Pancreas (tissue), 10 donors: ENCODE data around the gene DZIP1L. TPM values are rescaled to one million over a fixed set of nuclear protein-coding genes. Genes with fewer than 3 reads are reported as not detected.

Source experiments
- ATAC-seq, 4 donors: fragments of 200-7000 bp; cut with Tn5 transposase; one replicate each; pipeline versions ENCODE4 v1.8.0 to v1.9.1; 2020; ENCODE audit warnings: mild to moderate bottlenecking in 4 of 4, moderate library complexity in 4 of 4
- DNase-seq, 6 donors: peaks; one replicate each; pipeline ENCODE4 v3.0.0-alpha.2; 2020
- FAIRE-seq: peaks from 2 replicates; lab custom pipeline; 2012; peaks lifted over from hg19 to GRCh38; lab: Jason Lieb, UNC
- H3K27ac ChIP-seq, 4 donors: fragments of 200-600 bp; sonication (generic); 1 replicate in 3 of 4; 2 replicates in 1 of 4; pipeline versions ENCODE4 v1.5.0 to v1.8.0; 2020
- H3K27me3 ChIP-seq, 4 donors: fragments of 200-600 bp; one replicate each; pipeline ENCODE4 v1.8.0; 2021
- H3K36me3 ChIP-seq, 3 donors: fragments of 200-600 bp; sonication (generic) in 1 of 3; one replicate each; pipeline versions ENCODE4 v1.5.0 to v1.8.0; 2020 to 2021
- H3K4me1 ChIP-seq, 3 donors: fragments of 200-600 bp; one replicate each; pipeline ENCODE4 v1.8.0; 2021
- H3K4me3 ChIP-seq, 4 donors: fragments of 200-600 bp; sonication (generic) in 2 of 4; one replicate each; pipeline versions ENCODE4 v1.5.0 to v1.8.0; 2020 to 2021
- H3K9me3 ChIP-seq, 4 donors: fragments of 200-600 bp; one replicate each; pipeline ENCODE4 v1.8.0; 2021
- CTCF ChIP-seq, 4 donors: fragments of 200-600 bp; sonication (generic) in 3 of 4; IDR thresholded peaks; one replicate each; pipeline versions ENCODE4 v1.5.0 to v1.8.0; 2021; ENCODE audit warnings: antibody characterized with exemption in 4 of 4
- WGBS, 2 donors: extraction: QIAGEN DNeasy Blood & Tissue Kit; methylation state at CpG; one replicate each; pipeline ENCODE4 v1.1.7; 2013; 5-methylcytosine and 5-hydroxymethylcytosine counted together
- intact Hi-C, 3 donors: fragments of 100-400 bp; cut with DNase I; formaldehyde crosslinking; loops; one replicate each; pipeline versions ENCODE4 v1.11.1 to v1.14.2; 2022
- polyA plus RNA-seq, 2 donors: library from polyadenylated mRNA; stranded (reverse); fragments of 200-250 nt; gene quantifications; one replicate each; pipeline ENCODE4 v1.2.3, GENCODE V29; 2013
- total RNA-seq, 6 donors: library from RNA; stranded (reverse); fragmentation: NEBNext Ultra II Directional in 4 of 6; extraction: Animal tissue kit (Norgen Biotek cat#: 25700) in 4 of 6; gene quantifications; one replicate each; pipeline versions ENCODE4 v1.2.1 to v1.2.4, GENCODE V29; 2021 to 2023
- donor health status: healthy with polysubstance abuse.
- donor health status: DM: no; HTN: no; CAD: no; lungs with moderate emphysema.
- donor health status: DM: no; HTN: no; CAD: no.
- donor health status: control.
- donor health status: control.
- donor health status: Bipolar disorder and iron deficiency.
- donor health status: DM: yes; HTN: yes; CAD: no.
- donor health status: DM: no; HTN: no; CAD: no.
- donor health status: DM: no; HTN: no; CAD: no.
- donor health status: DM: yes; HTN: yes; CAD: no.

DZIP1L gene
- total and polyA plus RNA-seq, 8 donors: 6.3 to 21.7 (median 10.0) TPM

GRCh38 chr3:138047596-138048158, 67.7 kb downstream of the DZIP1L start:
- H3K4me3 ChIP-seq: no peak overlapping the region
- no peaks in the 10 kb centered on the region for H3K36me3 ChIP-seq
- TF ChIP-seq CTCF (IDR thresholded peaks at IDR 0.05): no peak
- H3K27me3 ChIP-seq: no peaks in the 10 kb centered on the region
- H3K27ac ChIP-seq: no peak overlapping the region
- DNase-seq: no peak
- H3K9me3 ChIP-seq: no peaks in the 10 kb centered on the region
- WGBS, 2 donors: 61% methylated on average over 5 of the region's 5 CpGs
- no peak for ATAC-seq
- FAIRE-seq: no peak
- intact Hi-C loops: no loop called here
- H3K4me1 ChIP-seq: no peaks in the 10 kb centered on the region

- intact Hi-C loops: no loop called here
- Histone ChIP-seq H3K36me3 (no peaks in the 10 kb centered on the region), H3K27ac (no peak overlapping the region), H3K4me3 (no peak overlapping the region), H3K27me3 (no peaks in the 10 kb centered on the region), H3K9me3 (no peaks in the 10 kb centered on the region), H3K4me1 (no peaks in the 10 kb centered on the region)
- WGBS, 2 donors: 49% methylated on average over 3 of the region's 3 CpGs
- no peak for FAIRE-seq
- DNase-seq: no peak
- ATAC-seq: no peak
- TF ChIP-seq CTCF (IDR thresholded peaks at IDR 0.05): no peak
These were observed 68.5 kb downstream of the DZIP1L start for GRCh38 chr3:138046955-138047354.

GRCh38 chr3:138046085-138046484, 69.3 kb downstream of the DZIP1L start:
- no peaks in the 10 kb centered on the region for H3K9me3 ChIP-seq
- FAIRE-seq (no peak), ATAC-seq (no peak), DNase-seq (no peak)
- H3K4me1 ChIP-seq: no peaks in the 10 kb centered on the region
- WGBS, 2 donors: 73 to 75% methylated on average over 3 of the region's 3 CpGs
- intact Hi-C loops: no loop called here
- no peak for TF ChIP-seq CTCF (IDR thresholded peaks at IDR 0.05)
- H3K36me3 ChIP-seq: no peaks in the 10 kb centered on the region
- no peaks in the 10 kb centered on the region for H3K27me3 ChIP-seq
- H3K4me3 ChIP-seq: no peak overlapping the region
- no peak overlapping the region for H3K27ac ChIP-seq

- Histone ChIP-seq H3K27ac (no peak overlapping the region), H3K4me3 (no peak overlapping the region), H3K9me3 (no peaks in the 10 kb centered on the region), H3K4me1 (no peaks in the 10 kb centered on the region), H3K27me3 (no peaks in the 10 kb centered on the region), H3K36me3 (no peaks in the 10 kb centered on the region)
- WGBS, 2 donors: 79% methylated on average over 3 of the region's 3 CpGs
- no peak for DNase-seq
- no peak for FAIRE-seq
- TF ChIP-seq CTCF (IDR thresholded peaks at IDR 0.05): no peak
- ATAC-seq: no peak
- intact Hi-C loops: no loop called here
These were observed 72.0 kb downstream of the DZIP1L start for GRCh38 chr3:138043266-138044029.

GRCh38 chr3:138042043-138042442, 73.4 kb downstream of the DZIP1L start:
- intact Hi-C loops: no loop called here
- no peaks in the 10 kb centered on the region for H3K9me3 ChIP-seq
- FAIRE-seq (no peak), DNase-seq (no peak), ATAC-seq (no peak)
- WGBS, 2 donors: 68 to 74% methylated on average over 2 of the region's 2 CpGs
- H3K4me3 ChIP-seq: no peak overlapping the region
- no peak for TF ChIP-seq CTCF (IDR thresholded peaks at IDR 0.05)
- H3K36me3 ChIP-seq: no peaks in the 10 kb centered on the region
- H3K27me3 ChIP-seq: no peaks in the 10 kb centered on the region
- no peak overlapping the region for H3K27ac ChIP-seq
- H3K4me1 ChIP-seq: no peaks in the 10 kb centered on the region
